H9 (cell line): ENCODE results near the gene SLC17A2. TPM values are rescaled to one million over a fixed set of nuclear protein-coding genes. Genes with fewer than 3 reads are reported as not detected.

ENCODE experiments used
- DNase-seq: peaks from one replicate; pipeline ENCODE4 v3.0.0-alpha.2; 2017
- H2AFZ ChIP-seq: one replicate; pipeline ENCODE4 v1.6.1; 2013; ENCODE audit warnings: mild to moderate bottlenecking, low read length, control low read depth, moderate library complexity
- H2AK5ac ChIP-seq: 2 replicates; pipeline ENCODE4 v1.6.1; 2013; ENCODE audit warnings: low read length, control low read depth, mixed read lengths; ENCODE audit not compliant: insufficient read length
- H2BK120ac ChIP-seq: one replicate; pipeline ENCODE4 v1.6.1; 2013; ENCODE audit warnings: low read depth, mild to moderate bottlenecking, low read length, control low read depth, inconsistent platforms; ENCODE audit not compliant: poor library complexity, severe bottlenecking
- H2BK12ac ChIP-seq: 2 replicates; pipeline ENCODE4 v1.6.1; 2013; ENCODE audit warnings: low read length, control low read depth, mixed read lengths, low read depth; ENCODE audit not compliant: insufficient read length
- H2BK15ac ChIP-seq: 2 replicates; pipeline ENCODE4 v1.6.1; 2013; ENCODE audit warnings: low read depth, low read length, control low read depth
- H2BK20ac ChIP-seq: one replicate; pipeline ENCODE4 v1.6.1; 2013; ENCODE audit warnings: low read depth, mild to moderate bottlenecking, low read length, control low read depth, inconsistent platforms; ENCODE audit not compliant: poor library complexity, severe bottlenecking
- H2BK5ac ChIP-seq: 2 replicates; pipeline ENCODE4 v1.6.1; 2013; ENCODE audit warnings: low read length, control low read depth, mixed read lengths; ENCODE audit not compliant: insufficient read length
- H3K14ac ChIP-seq: 2 replicates; pipeline ENCODE4 v1.6.1; 2013; ENCODE audit warnings: low read length, control low read depth; ENCODE audit not compliant: insufficient read depth
- H3K18ac ChIP-seq: 2 replicates; pipeline ENCODE4 v1.6.1; 2013; ENCODE audit warnings: low read depth, mild to moderate bottlenecking, mixed read lengths, low read length, control low read depth; ENCODE audit not compliant: insufficient read length
- H3K23ac ChIP-seq: 2 replicates; pipeline ENCODE4 v1.6.1; 2013; ENCODE audit warnings: low read length, control low read depth, mixed read lengths, low read depth; ENCODE audit not compliant: insufficient read length
- H3K23me2 ChIP-seq: 2 replicates; pipeline ENCODE4 v1.6.1; 2013; ENCODE audit warnings: low read depth, mild to moderate bottlenecking, mixed read lengths, low read length, control low read depth; ENCODE audit not compliant: insufficient read length, poor library complexity, severe bottlenecking
- H3K27ac ChIP-seq: 2 replicates; pipeline ENCODE4 v1.5.1; 2013; ENCODE audit warnings: low read length, control low read depth, mixed read lengths, low read depth; ENCODE audit not compliant: insufficient read length
- H3K27me3 ChIP-seq: 2 replicates; pipeline ENCODE4 v1.6.1; 2013; ENCODE audit warnings: low read length, control low read depth, inconsistent platforms; ENCODE audit not compliant: insufficient read depth
- H3K4ac ChIP-seq: 2 replicates; pipeline ENCODE4 v1.6.1; 2013; ENCODE audit warnings: low read depth, mild to moderate bottlenecking, control low read depth, inconsistent platforms, low read length, moderate library complexity
- H3K4me1 ChIP-seq: 2 replicates; pipeline ENCODE4 v1.6.1; 2013; ENCODE audit warnings: low read length, control low read depth, inconsistent platforms; ENCODE audit not compliant: insufficient read depth
- H3K4me2 ChIP-seq: 2 replicates; pipeline ENCODE4 v1.6.1; 2013; ENCODE audit warnings: low read length, control low read depth, mixed read lengths; ENCODE audit not compliant: insufficient read length, insufficient read depth
- H3K56ac ChIP-seq: 2 replicates; pipeline ENCODE4 v1.6.1; 2013; ENCODE audit warnings: low read depth, mild to moderate bottlenecking, mixed read lengths, low read length, control low read depth; ENCODE audit not compliant: insufficient read length
- H3K79me1 ChIP-seq: 2 replicates; pipeline ENCODE4 v1.6.1; 2013; ENCODE audit warnings: low read depth, mild to moderate bottlenecking, moderate library complexity, low read length, control low read depth, inconsistent platforms; ENCODE audit not compliant: insufficient read depth, poor library complexity, severe bottlenecking
- H3K79me2 ChIP-seq: 2 replicates; pipeline ENCODE4 v1.6.1; 2013; ENCODE audit warnings: low read length, control low read depth, inconsistent platforms; ENCODE audit not compliant: insufficient read depth
- H3K9ac ChIP-seq: 2 replicates; pipeline ENCODE4 v1.6.1; 2013; ENCODE audit warnings: low read length, control low read depth, mixed read lengths; ENCODE audit not compliant: insufficient read length; ENCODE audit errors: extremely low read depth
- H3K9me3 ChIP-seq: one replicate; pipeline ENCODE4 v1.6.1; 2013; ENCODE audit warnings: low read depth, low read length, inconsistent platforms; ENCODE audit not compliant: control insufficient read depth
- H3T11ph ChIP-seq: one replicate; pipeline ENCODE4 v1.6.1; 2013; ENCODE audit warnings: mild to moderate bottlenecking, low read length, control low read depth, inconsistent platforms
- H4K20me1 ChIP-seq: one replicate; pipeline ENCODE4 v1.6.1; 2013; ENCODE audit not compliant: control insufficient read depth, insufficient read length, insufficient read depth
- H4K5ac ChIP-seq: 2 replicates; pipeline ENCODE4 v1.6.1; 2013; ENCODE audit warnings: low read depth, mild to moderate bottlenecking, mixed read lengths, low read length, control low read depth; ENCODE audit not compliant: insufficient read length
- H4K8ac ChIP-seq: replicated peaks from 2 replicates; pipeline ENCODE4 v1.6.1; 2013; ENCODE audit warnings: low read length, control low read depth, mixed read lengths, low read depth; ENCODE audit not compliant: insufficient read length
- H4K91ac ChIP-seq: 2 replicates; pipeline ENCODE4 v1.6.1; 2013; ENCODE audit warnings: low read depth, mild to moderate bottlenecking, moderate library complexity, mixed read lengths, low read length, control low read depth; ENCODE audit not compliant: insufficient read length
- H3K27ac Mint-ChIP-seq, 3 experiments: 2 replicates in 2 of 3; 3 replicates in 1 of 3; pipeline ENCODE4 v1.8.0; 2020 to 2021; ENCODE audit warnings: mixed read lengths in 3 of 3, mild to moderate bottlenecking in 1 of 3, moderate library complexity in 1 of 3
- H3K27me3 Mint-ChIP-seq: 2 replicates; pipeline ENCODE4 v1.8.0; 2021; ENCODE audit warnings: low read depth, mild to moderate bottlenecking, moderate library complexity, mixed read lengths
- H3K36me3 Mint-ChIP-seq, 3 experiments: 2 replicates in 2 of 3; 3 replicates in 1 of 3; pipeline ENCODE4 v1.8.0; 2020 to 2021; ENCODE audit warnings: low read depth in 3 of 3, mixed read lengths in 3 of 3; ENCODE audit not compliant: insufficient read depth in 1 of 3
- H3K4me1 Mint-ChIP-seq, 2 experiments: 2 replicates each; pipeline ENCODE4 v1.8.0; 2020; ENCODE audit warnings: mixed read lengths in 2 of 2
- H3K4me3 Mint-ChIP-seq, 2 experiments: 2 replicates in 1 of 2; 3 replicates in 1 of 2; pipeline ENCODE4 v1.8.0; 2020 to 2021; ENCODE audit warnings: mild to moderate bottlenecking in 2 of 2, mixed read lengths in 2 of 2, moderate library complexity in 1 of 2
- H3K9me3 Mint-ChIP-seq, 2 experiments: 2 replicates in 1 of 2; 3 replicates in 1 of 2; pipeline ENCODE4 v1.8.0; 2020; ENCODE audit warnings: mild to moderate bottlenecking in 2 of 2, mixed read lengths in 2 of 2, moderate library complexity in 1 of 2
- WGBS: extraction: QIAGEN DNeasy Blood & Tissue Kit; methylation state at CpG from one replicate; pipeline ENCODE4 v1.1.7; 2013; ENCODE audit warnings: missing lambda C conversion rate, low lambda C conversion rate, mixed read lengths; ENCODE audit not compliant: insufficient read length; ENCODE audit errors: extremely low coverage; 5-methylcytosine and 5-hydroxymethylcytosine counted together
- total RNA-seq: library from RNA; stranded (reverse); gene quantifications from 2 replicates; pipeline ENCODE4 v1.2.1, GENCODE V29; 2021
- TF ChIP-seq, protein P1 (sequence below): fragments of 200-600 bp; sonication (generic); conservative IDR thresholded peaks from 3 replicates; pipeline ENCODE4 v1.8.0; 2021; ENCODE audit warnings: antibody characterized with exemption, mild to moderate bottlenecking

Gene SLC17A2
- total RNA-seq, 1 experiment from 2014 or later: not detected

DNA sequence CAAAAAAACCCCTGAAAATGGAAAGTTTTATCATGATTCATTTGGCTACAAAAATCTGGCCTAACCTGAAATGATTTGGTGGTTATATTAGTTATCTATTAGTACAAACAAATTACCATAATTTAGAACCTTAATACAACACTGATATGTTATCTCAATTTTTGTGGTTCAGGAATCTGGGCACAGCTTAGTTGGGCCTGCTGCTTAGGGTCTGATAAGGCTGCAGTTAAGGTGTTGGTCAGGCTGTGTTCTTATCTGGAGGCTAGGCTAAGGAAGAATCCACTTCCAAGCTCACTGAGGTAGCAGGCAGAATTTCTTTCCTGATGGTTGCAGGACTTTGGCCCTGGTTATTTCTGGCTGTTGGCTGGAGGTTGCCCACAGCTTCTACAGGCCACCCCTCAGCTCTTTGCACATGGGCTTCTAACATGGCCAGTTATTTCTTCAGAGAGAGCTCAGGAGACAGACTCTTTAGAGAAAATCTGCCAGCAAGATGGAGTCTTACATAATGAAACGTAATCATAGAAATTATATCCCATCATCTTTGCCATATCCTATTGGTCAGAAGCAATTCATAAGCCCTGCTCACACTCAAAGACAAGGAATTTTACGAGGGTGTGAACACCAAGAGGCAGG is 43.5 kb upstream of the SLC17A2 start:
- no peaks in the 10 kb centered on the region for H4K20me1 ChIP-seq
- H3K9ac ChIP-seq: no peak overlapping the region
- Mint-ChIP-seq H3K27me3 (no peaks in the 10 kb centered on the region), H3K27ac (no peak overlapping the region; a peak in 1 of 7 replicates), H3K9me3 (no peaks in the 10 kb centered on the region), H3K4me1 (peaks cover 6 to 7% of the 10 kb centered on the region in 2 experiments), H3K36me3 (peaks cover 0 to 27% (median 26%) of the 10 kb centered on the region in 3 experiments; a peak in 5 of 7 replicates), H3K4me3 (no peak overlapping the region)
- no peak overlapping the region for H3K56ac ChIP-seq
- H3K4ac ChIP-seq: no peak overlapping the region
- H3K14ac ChIP-seq: no peak overlapping the region
- no peak overlapping the region for H2BK15ac ChIP-seq
- no peaks in the 10 kb centered on the region for H3K4me1 ChIP-seq
- H4K5ac ChIP-seq: no peak overlapping the region
- no peaks in the 10 kb centered on the region for H3K79me2 ChIP-seq
- H2BK12ac ChIP-seq: no peak overlapping the region
- H3K27ac ChIP-seq: no peak overlapping the region
- no peak overlapping the region for H3K4me2 ChIP-seq
- H2BK5ac ChIP-seq: no peak overlapping the region
- H4K91ac ChIP-seq: no peak overlapping the region
- no peak for DNase-seq
- no peak overlapping the region for H3K23ac ChIP-seq
- no peaks in the 10 kb centered on the region for H3K27me3 ChIP-seq
- H3K79me1 ChIP-seq: no peaks in the 10 kb centered on the region
- no CpG with 5 or more reads among the region's 2 CpGs for WGBS
- no peak overlapping the region for H4K8ac ChIP-seq
- no peak overlapping the region for H2BK120ac ChIP-seq
- H3K9me3 ChIP-seq: no peaks in the 10 kb centered on the region
- H3K18ac ChIP-seq: no peak overlapping the region
- H2AK5ac ChIP-seq: no peak overlapping the region
- H3T11ph ChIP-seq: no peak overlapping the region
- H2AFZ ChIP-seq: no peak overlapping the region
- no peak overlapping the region for H2BK20ac ChIP-seq
- no peaks in the 10 kb centered on the region for H3K23me2 ChIP-seq
- TF ChIP-seq, protein P1, sequence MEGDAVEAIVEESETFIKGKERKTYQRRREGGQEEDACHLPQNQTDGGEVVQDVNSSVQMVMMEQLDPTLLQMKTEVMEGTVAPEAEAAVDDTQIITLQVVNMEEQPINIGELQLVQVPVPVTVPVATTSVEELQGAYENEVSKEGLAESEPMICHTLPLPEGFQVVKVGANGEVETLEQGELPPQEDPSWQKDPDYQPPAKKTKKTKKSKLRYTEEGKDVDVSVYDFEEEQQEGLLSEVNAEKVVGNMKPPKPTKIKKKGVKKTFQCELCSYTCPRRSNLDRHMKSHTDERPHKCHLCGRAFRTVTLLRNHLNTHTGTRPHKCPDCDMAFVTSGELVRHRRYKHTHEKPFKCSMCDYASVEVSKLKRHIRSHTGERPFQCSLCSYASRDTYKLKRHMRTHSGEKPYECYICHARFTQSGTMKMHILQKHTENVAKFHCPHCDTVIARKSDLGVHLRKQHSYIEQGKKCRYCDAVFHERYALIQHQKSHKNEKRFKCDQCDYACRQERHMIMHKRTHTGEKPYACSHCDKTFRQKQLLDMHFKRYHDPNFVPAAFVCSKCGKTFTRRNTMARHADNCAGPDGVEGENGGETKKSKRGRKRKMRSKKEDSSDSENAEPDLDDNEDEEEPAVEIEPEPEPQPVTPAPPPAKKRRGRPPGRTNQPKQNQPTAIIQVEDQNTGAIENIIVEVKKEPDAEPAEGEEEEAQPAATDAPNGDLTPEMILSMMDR: no peak
